Hematopoietic multipotent progenitor cell treated with erythropoietin and hydrocortisone succinate and interleukin-3 and kit ligand, for 8 days (in vitro differentiated cells): ENCODE measurements around the gene SORCS2.

Experiments used
- DNase-seq: peaks from one replicate; pipeline ENCODE4 v3.0.0-alpha.2; 2015

Gene SORCS2

DNA sequence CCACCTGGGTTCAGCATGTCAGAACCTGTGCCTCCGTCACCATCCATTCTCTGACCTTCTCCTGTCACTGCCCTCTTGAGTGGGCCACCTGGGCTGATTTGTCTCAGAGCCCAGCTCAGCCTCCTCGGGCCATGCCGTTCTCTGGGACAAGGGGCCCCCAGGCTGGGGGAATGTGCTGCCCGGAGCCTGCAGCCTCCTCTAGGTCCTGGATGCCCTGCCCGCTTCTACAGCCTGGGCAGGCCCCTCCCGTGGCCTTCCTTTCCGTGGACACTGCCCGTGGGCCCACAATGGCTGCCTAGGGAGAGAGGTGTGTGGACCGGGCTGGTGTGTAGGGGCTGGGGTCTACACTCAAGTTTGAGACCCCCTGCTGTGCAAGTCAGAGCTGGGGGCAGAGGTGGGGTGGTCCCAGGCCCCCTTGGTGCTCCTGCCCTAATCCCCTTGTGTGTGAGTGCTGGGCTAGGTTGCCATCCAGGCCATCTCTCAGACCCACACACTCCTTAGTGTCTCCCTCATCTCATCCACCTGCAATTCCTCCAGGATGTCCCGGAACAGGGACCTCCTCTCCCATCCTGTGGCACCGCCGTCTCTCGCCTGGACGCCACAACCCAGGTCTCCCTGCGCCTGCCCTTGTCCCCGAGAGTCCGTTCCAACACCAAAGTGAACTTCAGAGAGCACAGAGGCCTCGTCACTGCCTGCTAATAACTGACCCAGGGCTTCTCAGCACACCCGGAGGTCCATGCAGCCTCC lies 230.0 kb downstream of the SORCS2 start:
- DNase-seq, result no peak

- DNase-seq, result no peak
Observed at GRCh38 chr4:7422898-7423180, 230.5 kb downstream of the SORCS2 start.

DNA sequence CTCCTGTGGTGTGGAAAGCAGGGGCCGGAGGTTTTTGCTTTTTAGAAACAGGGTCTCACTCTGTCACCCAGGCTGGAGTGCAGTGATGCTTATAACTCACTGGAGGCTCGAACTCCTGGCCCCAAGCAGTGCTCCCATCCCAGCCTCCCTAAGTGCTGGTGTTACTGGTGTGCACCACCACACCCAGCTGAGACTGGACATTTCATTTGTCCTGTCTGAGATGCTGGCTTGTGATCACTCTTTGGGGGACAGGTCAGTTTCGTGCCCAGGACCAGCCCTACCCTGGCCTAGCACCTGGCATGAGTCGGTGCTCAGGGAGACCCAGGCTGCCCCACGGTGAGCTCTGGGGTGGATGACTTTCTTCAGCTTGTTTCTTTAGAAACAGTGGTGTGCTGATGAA lies 231.1 kb downstream of the SORCS2 start:
- no peak for DNase-seq

- DNase-seq, result no peak
Observed at GRCh38 chr4:7423801-7424552, 231.6 kb downstream of the SORCS2 start.

DNA sequence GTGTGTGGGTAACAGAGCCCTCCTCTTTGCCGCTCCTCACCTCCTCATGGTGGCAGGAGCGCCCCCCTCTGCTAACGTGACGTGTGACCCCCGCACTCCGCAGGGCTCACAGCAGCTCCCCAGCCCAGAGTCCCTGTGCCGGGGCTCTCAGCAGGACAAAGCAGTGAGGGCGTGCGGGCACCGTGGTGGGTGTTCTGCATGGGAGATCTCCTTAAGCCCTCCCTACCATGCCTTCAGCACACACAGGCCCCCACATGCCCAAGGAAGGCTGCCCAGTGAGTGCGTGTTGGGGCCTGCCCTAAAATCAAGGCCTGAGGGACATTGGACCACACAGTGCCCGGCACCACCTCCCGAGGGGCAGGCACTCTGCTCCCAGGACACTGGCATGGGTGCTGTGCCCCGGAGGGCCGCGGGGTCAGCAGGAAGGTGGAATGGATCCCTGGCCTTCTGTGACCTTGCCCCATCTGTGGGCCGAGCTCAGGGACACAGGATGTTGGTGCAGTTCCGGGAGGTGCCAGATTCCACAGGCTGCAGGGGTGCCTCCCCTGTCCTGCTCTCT lies 232.3 kb downstream of the SORCS2 start:
- DNase-seq, result no peak

- no peak for DNase-seq
Observed at GRCh38 chr4:7425124-7425523, 232.8 kb downstream of the SORCS2 start.

GRCh38 chr4:7425591-7426468 lies 233.5 kb downstream of the SORCS2 start:
- DNase-seq, result no peak

GRCh38 chr4:7426525-7427171 lies 234.3 kb downstream of the SORCS2 start:
- DNase-seq, result no peak

GRCh38 chr4:7427361-7427760 lies 235.0 kb downstream of the SORCS2 start:
- no peak for DNase-seq

DNA sequence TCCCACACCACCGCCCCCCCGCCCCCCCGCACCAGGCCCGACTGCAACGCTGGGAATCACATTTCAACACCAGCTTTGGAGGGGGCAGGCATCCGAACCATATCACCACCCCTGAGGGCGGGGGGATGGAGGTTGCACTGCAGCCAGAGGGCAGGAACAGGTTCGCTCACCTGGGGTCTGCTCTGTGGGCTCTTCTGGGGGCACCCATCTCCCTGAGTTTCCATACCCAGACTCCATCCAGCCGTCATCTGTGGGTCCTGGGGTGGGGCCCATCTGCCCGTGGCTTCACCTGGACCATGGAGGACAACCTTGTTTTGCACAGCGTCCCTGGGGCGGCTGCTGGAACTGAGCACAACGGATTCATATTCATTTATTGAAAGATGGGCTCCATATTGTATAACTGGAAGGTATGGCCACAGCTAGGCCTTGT lies 235.5 kb downstream of the SORCS2 start:
- no peak for DNase-seq

- no peak for DNase-seq
Observed at GRCh38 chr4:7428261-7429068, 236.1 kb downstream of the SORCS2 start.

DNA sequence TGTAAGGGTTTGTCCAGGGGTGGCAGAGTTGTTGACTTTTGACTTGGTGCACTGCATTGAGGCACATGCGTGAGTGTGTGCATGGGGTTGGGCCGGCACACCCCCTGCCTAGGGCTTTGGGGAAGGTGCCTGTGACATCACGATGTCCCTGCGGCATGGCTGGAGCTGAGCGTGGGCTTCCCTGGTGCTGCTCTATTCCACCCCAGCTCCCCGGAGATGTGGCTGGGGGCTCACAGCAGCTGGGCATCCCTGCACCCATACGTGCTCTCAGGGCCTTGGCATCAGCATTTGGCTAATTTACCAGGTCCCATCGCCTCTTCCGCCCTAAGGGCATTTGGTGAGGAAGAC lies 236.7 kb downstream of the SORCS2 start:
- no peak for DNase-seq

DNA sequence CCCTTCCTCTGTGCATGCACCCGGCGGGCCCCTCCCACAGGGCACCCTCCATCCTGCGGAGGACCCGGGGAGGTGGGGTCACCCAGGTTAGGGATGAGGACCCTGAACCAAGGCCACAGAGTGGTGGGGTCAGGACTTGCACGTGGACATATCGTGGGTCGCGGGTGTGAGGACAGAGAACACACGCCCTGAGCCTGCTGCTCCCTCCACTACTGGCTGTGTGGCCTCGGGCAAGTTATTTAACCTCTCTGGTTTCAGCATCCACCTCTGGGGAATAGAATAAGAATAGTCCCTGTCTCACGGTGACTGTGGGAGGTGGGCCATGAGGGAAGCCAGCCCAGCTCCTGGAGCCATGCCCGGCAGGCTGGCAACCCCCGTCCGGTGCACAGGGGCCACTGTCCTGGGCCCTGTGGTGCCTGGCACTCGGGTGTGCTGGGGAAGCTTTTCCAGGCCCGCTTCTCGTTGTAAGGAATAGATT lies 237.3 kb downstream of the SORCS2 start:
- DNase-seq, result no peak

DNA sequence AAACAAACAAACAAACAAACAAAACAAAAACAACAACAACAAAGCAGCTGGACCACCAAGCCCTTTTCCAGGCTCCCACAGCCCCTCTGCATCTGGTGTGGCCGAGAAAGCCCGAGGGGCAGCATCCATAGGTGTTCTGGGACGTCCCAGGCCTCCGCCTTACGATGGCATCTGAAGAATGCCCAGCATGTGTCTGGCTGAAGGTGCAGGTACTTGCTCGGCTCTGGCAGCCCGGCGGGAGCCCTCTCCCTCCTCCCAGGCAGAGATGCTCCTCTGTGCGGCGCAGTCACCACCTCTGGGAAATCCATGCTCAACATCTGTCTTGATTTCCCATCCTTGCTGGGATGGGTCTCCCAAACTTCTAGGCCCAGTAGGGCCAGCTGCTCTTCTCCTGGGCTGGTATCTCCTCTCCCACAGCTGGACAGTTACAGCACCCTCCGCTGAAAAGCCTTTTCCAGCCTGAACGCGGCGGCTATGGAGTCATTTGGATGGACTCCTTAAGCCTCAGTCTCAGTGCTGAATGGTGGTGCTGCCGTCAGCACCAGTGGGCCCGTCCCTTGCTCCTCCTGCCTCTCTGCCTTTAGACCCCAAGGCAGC lies 238.1 kb downstream of the SORCS2 start:
- DNase-seq, result no peak

DNA sequence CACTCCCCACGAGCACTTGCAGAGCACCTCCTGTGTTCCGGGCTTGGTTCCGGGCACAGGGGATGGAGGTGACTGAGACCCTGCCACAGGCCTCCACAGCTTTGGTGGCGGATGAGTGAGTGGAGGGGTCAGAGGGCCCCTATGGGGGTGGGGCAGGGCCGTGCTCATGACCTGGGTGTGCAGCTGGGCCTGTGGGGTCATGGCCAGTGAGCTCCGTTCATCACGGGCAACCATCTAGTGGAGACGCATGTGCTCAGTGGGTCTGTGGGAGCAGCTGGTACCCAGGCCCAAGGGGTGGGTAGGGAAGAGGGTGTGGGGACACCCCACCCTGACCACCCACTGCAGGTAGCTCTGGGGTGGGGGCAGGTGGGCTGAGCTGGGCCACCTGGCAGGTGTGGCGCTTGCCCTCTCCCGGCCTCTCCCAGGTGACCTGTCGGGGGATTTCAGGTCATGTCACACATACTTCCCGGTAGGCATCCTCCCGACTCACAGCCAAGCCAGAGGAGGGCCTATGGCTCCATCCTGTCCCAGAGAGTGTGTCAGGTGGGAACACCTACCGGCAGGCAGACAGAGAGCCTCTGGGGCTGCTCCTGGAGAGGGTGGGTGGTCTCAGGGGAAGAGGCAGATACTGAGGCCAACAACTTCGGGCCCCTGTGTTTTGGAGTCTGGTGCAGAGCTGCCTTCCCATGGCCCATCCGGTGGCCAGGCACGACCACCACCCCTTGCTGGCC lies 238.8 kb downstream of the SORCS2 start:
- DNase-seq, result no peak

GRCh38 chr4:7431696-7432530 lies 239.6 kb downstream of the SORCS2 start:
- DNase-seq, result no peak

DNA sequence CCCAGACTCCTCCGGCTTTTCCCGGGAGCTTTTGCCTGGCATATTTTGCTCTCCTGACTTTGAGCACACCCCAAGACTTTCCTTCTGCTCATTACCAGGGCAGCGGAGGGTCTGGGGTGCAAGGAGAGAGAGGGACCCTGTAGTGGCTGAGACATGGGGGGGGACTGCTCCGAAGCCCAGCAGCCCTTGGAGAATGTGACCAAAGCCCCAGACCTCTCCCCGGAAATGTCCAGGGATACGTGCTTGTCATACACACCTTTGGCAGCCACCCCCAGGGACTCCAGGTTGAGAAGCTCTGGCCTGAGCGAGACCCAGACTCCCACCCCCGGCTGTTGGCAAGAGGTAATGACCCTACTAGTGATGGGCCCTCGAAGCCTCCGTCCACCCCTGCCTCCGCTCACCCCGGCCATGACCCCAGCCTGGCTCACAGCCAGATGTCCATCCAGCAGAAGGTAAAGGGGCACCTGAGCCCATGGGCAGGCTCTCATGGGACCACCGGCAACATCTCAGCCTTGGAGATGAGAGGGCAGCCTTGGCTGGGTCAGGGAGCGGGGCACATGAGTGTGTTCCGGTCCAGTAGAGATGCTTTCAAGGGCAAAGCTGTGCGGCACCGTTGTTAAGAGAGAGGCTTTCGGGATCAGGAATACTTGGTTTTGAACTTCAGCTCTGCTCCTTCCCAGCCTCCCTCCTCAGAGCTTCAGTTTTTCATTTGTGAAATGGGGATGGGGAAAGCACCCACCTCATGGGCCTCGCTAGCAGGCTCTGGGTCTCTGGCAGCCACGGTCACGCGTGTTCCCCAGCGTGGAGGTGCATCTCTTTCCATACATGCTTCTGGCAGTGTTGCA lies 240.4 kb downstream of the SORCS2 start:
- no peak for DNase-seq

DNA sequence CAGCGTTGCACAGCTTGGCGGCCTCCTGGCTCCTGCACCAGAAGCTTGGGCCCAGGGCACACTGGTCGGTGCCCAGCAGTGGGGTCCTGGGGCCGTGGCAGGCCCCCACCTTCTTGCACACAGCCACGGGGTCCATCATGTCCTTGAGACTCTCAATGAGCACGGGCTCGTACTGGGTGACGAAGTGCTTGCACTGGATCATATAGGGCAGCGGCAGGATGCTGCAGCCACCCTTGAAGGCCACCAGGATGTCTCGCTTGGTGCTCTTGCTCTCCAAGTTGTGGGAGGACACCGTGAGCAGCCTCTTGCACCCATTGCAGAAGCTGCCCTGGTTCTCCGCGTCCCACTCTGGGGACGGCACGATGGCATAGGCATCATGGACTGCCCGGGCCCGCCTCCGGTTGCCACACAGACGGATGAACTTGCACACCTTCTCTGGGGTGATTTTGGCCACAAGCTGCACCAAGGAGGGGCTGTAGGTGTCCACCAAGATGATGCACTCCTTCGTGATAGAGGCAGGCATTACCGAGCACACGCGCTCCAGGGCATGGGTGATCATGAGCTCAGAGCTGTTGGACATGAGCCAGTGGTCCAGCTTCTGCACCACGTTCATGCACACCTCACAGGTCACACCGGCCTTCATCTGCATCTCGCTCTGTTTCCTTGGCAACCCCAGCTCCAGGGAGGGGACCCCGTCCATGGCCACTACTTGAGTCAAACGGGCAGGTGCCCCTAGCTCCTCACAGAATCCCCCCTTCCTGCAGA lies 241.2 kb downstream of the SORCS2 start:
- no peak for DNase-seq
